Body of pancreas (tissue), 4 donors: ENCODE measurements around the gene NDUFA11.

ENCODE experiments used
- CTCF ChIP-seq, 7 experiments: fragments of 450-650 bp in 4 of 7; fragments of 200-600 bp in 3 of 7; sonication (generic) in 3 of 7; IDR thresholded peaks; one replicate each; pipeline ENCODE4 v1.5.1; 2016 to 2019; ENCODE audit warnings: antibody characterized with exemption in 7 of 7
- POLR2A ChIP-seq, 3 donors: fragments of 450-650 bp; IDR thresholded peaks; one replicate each; pipeline ENCODE4 v1.6.1; 2016; ENCODE audit warnings: antibody characterized with exemption in 3 of 3, mild to moderate bottlenecking in 2 of 3

- TF ChIP-seq CTCF (IDR thresholded peaks at IDR 0.05), result no peak
- TF ChIP-seq POLR2A (IDR thresholded peaks at IDR 0.05), result no peak
Measured at GRCh38 chr19:5931251-5931650, 27.7 kb upstream of the NDUFA11 start.
